ENCODE results near the gene GNG4. TPM values are rescaled to one million over a fixed set of nuclear protein-coding genes. Genes with fewer than 3 reads are reported as not detected.

GNG4 gene
- total and polyA plus RNA-seq, 2 donors = 2.3 to 3.9 TPM

DNA sequence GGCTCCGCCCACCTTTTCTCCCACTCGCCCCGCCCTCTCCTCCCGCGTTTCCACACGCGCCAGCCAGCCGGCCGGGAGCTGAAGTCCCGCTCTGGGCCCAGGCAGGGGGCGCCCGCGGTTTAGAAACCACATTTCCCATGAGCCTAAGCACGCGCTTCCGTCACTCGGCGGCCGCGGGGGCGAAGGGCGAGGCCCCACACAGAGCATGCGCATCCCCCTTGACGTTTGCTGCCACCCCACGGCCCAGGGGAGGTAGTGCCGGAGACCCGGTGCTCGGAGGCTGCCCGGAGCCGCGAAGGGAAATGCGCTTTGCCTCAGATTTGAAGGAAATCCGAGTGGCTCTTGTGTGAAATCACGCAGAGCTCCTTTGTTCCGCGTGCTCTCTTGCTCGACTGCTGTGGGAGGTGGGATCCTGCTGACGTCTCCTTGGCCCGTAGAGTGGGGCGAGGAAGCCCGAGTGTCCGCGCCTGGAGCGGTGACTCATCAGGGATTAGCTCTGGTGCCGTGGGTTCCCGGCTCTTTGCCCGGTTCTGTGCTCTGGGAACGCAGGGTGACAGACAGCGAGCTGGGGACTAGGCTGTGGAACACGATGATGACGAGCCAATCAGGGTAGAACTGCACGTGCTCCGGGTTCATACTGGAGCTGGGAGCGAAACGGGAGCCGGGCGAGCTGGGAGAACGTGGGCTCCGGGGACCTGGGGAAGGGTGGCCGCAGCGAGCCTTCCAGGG is 144.9 kb downstream of the GNG4 start:
- Histone ChIP-seq H3K36me3 (ENCODE audit: insufficient read depth) (no peaks in the 10 kb centered on the region), H3K4me1 (ENCODE audit: insufficient read depth) (no peaks in the 10 kb centered on the region), H3K4me3 (ENCODE audit: low read depth, low read length) (peak overlapping the region; percentile 87), H3K27ac (ENCODE audit: low read depth) (peak overlapping the region; percentile 97)
- under 1% methylated on average over 61 of the region's 61 CpGs for WGBS
- DNase-seq (ENCODE audit: extremely low spot score) = peak; percentile 96

DNA sequence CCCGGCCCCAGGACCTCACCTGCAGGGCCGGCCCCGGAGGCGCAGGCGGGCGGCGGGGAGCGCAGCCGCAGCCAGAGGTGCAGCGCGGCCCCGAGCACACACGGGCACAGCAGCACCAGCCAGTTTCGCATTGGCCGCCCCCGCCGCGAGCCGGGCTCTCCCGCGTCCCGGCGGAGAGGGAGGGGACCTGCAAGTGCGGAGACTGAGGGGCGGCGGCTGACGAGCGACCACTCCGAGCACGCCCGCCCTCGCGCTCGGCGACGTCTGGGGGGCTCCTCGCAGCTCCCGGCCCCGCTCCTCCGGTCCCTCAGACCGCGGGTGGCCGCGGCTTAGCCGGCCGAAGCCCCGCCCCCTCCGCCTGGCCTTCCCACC is 145.5 kb downstream of the GNG4 start, which contains the start of gene B3GALNT2:
Gene B3GALNT2, minus strand, starts transcription at position 331 of the 372 bp plus-strand sequence. Its CDS starts 200 bp downstream, at position 131.
- WGBS = under 1% methylated on average over 46 of the region's 48 CpGs
- no peak for DNase-seq (ENCODE audit: extremely low spot score)
- H3K4me3 ChIP-seq (ENCODE audit: low read depth, low read length) = peak within 1 kb of the TSS; percentile 87

DNA sequence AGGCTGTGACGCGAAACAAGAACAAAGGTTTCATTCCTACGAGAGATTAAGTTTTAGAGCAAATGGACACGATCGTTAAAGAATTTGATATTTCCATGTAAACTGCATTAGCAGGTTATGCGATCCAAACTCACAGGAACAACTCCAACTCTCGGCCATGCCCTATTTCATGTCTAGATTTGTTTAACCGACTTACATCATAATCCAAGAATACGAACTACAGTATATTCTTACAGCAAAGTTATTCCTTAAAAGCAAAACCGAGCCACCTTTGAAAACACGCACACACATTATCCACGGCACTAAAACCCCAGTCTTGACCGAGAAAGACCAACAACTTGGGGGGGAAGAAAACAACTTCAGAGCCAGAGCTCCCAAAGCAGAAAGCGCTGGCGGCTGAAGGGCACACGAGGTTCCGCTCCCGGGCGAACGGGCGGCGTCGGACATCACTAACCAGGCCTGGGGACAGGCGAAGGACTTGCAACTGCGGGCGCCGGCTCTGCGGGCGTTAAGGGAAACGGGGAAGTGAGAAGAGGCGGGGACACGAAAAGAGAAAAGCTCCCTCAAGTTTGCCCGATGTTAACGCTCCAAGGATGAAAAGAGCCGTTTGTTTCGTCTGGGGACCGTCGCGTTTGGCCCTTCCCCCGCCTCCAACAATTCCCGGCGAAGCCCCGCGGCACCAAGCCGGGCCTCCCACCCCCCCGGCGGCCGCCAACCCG is 146.0 kb downstream of the GNG4 start:
- DNase-seq (ENCODE audit: extremely low spot score) = peak; percentile 46
- Histone ChIP-seq H3K27ac (ENCODE audit: low read depth) (peak overlapping the region; percentile 93), H3K4me3 (ENCODE audit: low read depth, low read length) (peak overlapping the region; percentile 87), H3K4me1 (ENCODE audit: insufficient read depth) (no peaks in the 10 kb centered on the region), H3K36me3 (ENCODE audit: insufficient read depth) (no peaks in the 10 kb centered on the region)
- under 1% methylated on average over 49 of the region's 49 CpGs for WGBS

More for the DNA sequence above, 145.5 kb downstream of the GNG4 start, which contains the start of gene B3GALNT2:
- Histone ChIP-seq H3K27ac (ENCODE audit: low read depth) (peak within 1 kb of the TSS; percentile 97), H3K4me1 (ENCODE audit: insufficient read depth) (no peaks in the 10 kb centered on the region), H3K36me3 (ENCODE audit: insufficient read depth) (no peaks in the 10 kb centered on the region)

DNA sequence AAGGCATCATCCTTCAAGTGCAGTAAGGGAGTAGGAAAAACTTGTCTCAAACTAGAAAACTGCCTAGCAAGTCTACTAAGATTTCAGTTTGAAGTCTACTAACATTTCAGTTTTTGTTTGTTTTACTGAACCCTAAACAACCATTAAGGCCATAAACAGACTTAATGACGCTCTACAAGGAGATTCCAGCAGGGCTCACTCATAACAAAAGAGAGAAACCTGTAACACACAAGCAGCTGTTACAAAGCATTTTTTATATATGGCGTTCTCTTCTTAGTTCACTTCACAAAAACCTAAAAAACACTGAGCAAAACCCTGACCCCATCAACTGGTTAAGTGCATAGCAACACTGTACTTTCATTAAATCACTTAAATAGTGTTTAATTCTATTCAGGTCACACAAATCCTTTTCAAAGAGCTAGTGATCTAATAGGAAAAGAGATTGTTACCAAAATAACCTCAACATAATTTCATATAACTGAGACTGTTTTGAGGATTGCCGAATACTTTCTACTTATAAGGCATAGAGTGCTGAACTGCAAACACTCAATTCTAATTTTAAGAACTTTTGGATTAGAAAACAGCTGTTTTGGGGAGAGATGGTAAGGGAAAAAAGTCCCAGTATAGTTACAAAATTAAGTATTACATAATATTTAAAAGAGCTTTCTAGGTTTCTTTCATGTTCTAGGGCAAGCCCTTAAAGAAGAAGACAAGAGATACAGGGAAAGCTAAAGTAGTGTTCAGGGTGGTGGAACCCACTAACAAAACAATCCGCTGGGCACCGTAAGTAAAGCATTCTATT is 146.8 kb downstream of the GNG4 start:
- Histone ChIP-seq H3K36me3 (ENCODE audit: insufficient read depth) (no peaks in the 10 kb centered on the region), H3K4me1 (ENCODE audit: insufficient read depth) (no peaks in the 10 kb centered on the region), H3K27ac (ENCODE audit: low read depth) (peak overlapping the region; percentile 93), H3K4me3 (ENCODE audit: low read depth, low read length) (peak overlapping the region; percentile 87)
- DNase-seq (ENCODE audit: extremely low spot score) = peak; percentile 25
- WGBS = 12% methylated on average over 5 of the region's 5 CpGs

DNA sequence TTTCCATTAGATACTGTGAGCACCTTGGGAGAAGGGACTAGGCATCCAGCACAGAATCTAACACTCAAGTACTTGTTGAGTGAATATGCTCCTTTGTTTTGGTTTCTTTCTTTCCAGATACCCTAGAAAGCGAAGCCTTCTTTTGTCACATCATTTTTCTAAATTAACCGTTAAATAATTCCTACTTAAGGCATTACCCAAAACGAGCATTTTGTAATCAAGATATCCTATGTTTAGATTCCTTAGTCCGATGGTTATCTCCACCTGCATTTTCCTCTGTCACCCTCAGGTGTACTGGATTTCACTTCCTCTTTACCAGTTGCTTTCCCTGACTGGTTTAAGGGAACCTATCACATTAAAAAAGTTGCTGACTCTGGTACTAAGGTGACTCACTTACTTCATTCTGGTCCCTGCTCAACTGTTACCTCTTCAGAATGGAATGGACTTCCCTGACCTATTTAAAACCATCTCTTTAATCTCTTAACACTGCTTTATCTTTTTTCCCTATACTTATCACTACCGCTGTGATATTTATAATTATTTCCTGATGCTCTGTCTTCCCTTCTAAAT is 148.5 kb downstream of the GNG4 start:
- DNase-seq (ENCODE audit: extremely low spot score) = no peak
- no peaks in the 10 kb centered on the region for H3K36me3 ChIP-seq (ENCODE audit: insufficient read depth)
- H3K4me1 ChIP-seq (ENCODE audit: insufficient read depth) = no peaks in the 10 kb centered on the region
- no peak overlapping the region for H3K27ac ChIP-seq (ENCODE audit: low read depth)
- 78% methylated on average over 5 of the region's 5 CpGs for WGBS
- H3K4me3 ChIP-seq (ENCODE audit: low read depth, low read length) = no peak overlapping the region

Small RNA genes within 50 kb of the gene (small RNA-seq; reads per million reads assigned to genes)
- gene MTCO3P46 = not detected
- gene MTND4LP21 = not detected

Other genes with a start within 250 kb of the GNG4 start
- 59.5 TPM for gene B3GALNT2, start 145.3 kb downstream of the GNG4 start, total RNA-seq
- 19.6 TPM for gene B3GALNT2, start 145.3 kb downstream of the GNG4 start, polyA plus RNA-seq
- 62.7 TPM for gene LYST, start 217.1 kb upstream of the GNG4 start, total RNA-seq
- gene LYST, start 217.1 kb upstream of the GNG4 start, polyA plus RNA-seq = 10.6 TPM